Bronchial epithelial cell (primary cell): Measurements from ENCODE around the gene FAM114A2. TPM values are rescaled to one million over a fixed set of nuclear protein-coding genes. Genes with fewer than 3 reads are reported as not detected.

ENCODE experiments used
- DNase-seq: peaks from one replicate; pipeline ENCODE4 v3.0.0-alpha.2; 2010; ENCODE audit warnings: low read depth
- FAIRE-seq: peaks from 2 replicates; lab custom pipeline; 2011; peaks lifted over from hg19 to GRCh38; lab: Jason Lieb, UNC
- H3K27me3 ChIP-seq: 2 replicates; pipeline ENCODE4 v1.5.1; 2011; ENCODE audit warnings: low read length; ENCODE audit not compliant: control insufficient read depth, insufficient read depth
- H3K36me3 ChIP-seq: 2 replicates; pipeline ENCODE4 v1.5.1; 2011; ENCODE audit warnings: low read length; ENCODE audit not compliant: control insufficient read depth, insufficient read depth
- H3K4me3 ChIP-seq: 2 replicates; pipeline ENCODE4 v1.5.1; 2011; ENCODE audit warnings: mild to moderate bottlenecking, low read depth, low read length, control low read depth
- CTCF ChIP-seq: IDR thresholded peaks from 2 replicates; pipeline ENCODE4 v1.5.1; 2011; ENCODE audit warnings: mild to moderate bottlenecking, moderate library complexity, low read length, control low read depth, inconsistent platforms; ENCODE audit not compliant: insufficient read depth, severe bottlenecking
- total RNA-seq: library from RNA; depleted of rRNA; stranded (reverse); fragments of >200 nt; gene quantifications from 2 replicates; pipeline ENCODE4 v1.2.1, GENCODE V29; 2014

FAM114A2 gene
- total RNA-seq, 1 donor from 2014 or later: 19.7 TPM

GRCh38 chr5:153972240-153972639, 66.5 kb downstream of the FAM114A2 start:
- DNase-seq: no peak
- Histone ChIP-seq H3K36me3 (no peaks in the 10 kb centered on the region), H3K27me3 (peaks cover 2% of the 10 kb centered on the region), H3K4me3 (no peak overlapping the region)
- no peak for FAIRE-seq
- TF ChIP-seq CTCF: no peak

- DNase-seq (no peak), FAIRE-seq (peak; percentile 13)
- H3K36me3 ChIP-seq: no peaks in the 10 kb centered on the region
- H3K27me3 ChIP-seq: no peaks in the 10 kb centered on the region
- no peak overlapping the region for H3K4me3 ChIP-seq
- TF ChIP-seq CTCF: no peak
These were observed 68.2 kb downstream of the FAM114A2 start for GRCh38 chr5:153970496-153970895.

GRCh38 chr5:153969563-153969895, 69.2 kb downstream of the FAM114A2 start:
- no peaks in the 10 kb centered on the region for H3K36me3 ChIP-seq
- no peak overlapping the region for H3K4me3 ChIP-seq
- H3K27me3 ChIP-seq: no peaks in the 10 kb centered on the region
- DNase-seq: no peak
- TF ChIP-seq CTCF: no peak
- no peak for FAIRE-seq

- no peak overlapping the region for H3K4me3 ChIP-seq
- H3K27me3 ChIP-seq: no peaks in the 10 kb centered on the region
- TF ChIP-seq CTCF: no peak
- no peak for DNase-seq
- peak; percentile 68 for FAIRE-seq
- no peaks in the 10 kb centered on the region for H3K36me3 ChIP-seq
These were observed 69.7 kb downstream of the FAM114A2 start for GRCh38 chr5:153968761-153969562.

- Histone ChIP-seq H3K27me3 (no peaks in the 10 kb centered on the region), H3K36me3 (no peaks in the 10 kb centered on the region), H3K4me3 (no peak overlapping the region)
- TF ChIP-seq CTCF: peak; percentile 84
- FAIRE-seq (no peak), DNase-seq (peak; percentile 31)
These were observed 73.6 kb downstream of the FAM114A2 start for GRCh38 chr5:153964880-153965645.
